ENCODE measurements around the gene SLC35F3.

Gene SLC35F3

GRCh38 chr1:234330843-234331215, 426.4 kb downstream of the SLC35F3 start:
- no peak for DNase-seq

DNA sequence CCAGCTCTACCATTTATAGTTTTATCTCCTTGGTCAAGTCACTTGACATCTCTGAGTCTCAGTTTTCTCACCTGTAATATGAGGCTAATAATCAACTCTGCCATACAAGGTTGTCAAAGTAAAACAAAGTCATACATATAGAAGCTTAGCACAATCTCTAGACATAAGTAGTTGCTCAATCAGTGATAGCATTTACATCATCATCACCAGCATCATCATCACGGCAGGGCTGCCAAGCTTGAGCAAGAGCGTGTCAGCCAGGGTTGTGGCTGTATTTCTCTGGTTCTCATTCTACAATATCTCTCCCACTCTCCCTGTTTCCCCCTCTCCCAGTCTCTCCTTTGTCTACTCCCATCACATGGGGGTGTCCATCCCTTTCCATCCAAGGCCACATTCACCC, 427.0 kb downstream of the SLC35F3 start:
- DNase-seq, result peak in 1 of 2 donors; percentile 30

DNA sequence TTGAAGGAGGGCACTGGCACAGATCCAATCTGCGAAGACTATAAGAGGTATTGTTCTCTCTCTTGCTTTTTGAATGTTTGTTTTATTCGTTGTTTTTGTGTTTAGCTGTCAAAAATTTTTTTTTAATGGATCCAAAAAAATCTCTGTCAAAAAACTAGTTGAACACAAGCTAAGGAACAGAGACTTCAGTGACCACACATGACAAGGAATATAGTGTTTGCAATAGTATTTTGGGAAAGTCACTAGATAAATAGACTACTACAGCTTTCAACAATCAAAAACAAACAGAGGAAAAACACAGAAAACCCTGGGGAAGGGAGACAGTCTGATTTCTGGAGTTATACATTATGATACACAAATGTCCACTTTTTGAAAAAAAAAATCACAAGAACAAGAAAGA, 431.9 kb downstream of the SLC35F3 start:
- no peak for DNase-seq

- DNase-seq, result no peak
Observed at GRCh38 chr1:234337233-234337632, 432.8 kb downstream of the SLC35F3 start.

GRCh38 chr1:234340528-234340927, 436.1 kb downstream of the SLC35F3 start:
- no peak for DNase-seq

DNA sequence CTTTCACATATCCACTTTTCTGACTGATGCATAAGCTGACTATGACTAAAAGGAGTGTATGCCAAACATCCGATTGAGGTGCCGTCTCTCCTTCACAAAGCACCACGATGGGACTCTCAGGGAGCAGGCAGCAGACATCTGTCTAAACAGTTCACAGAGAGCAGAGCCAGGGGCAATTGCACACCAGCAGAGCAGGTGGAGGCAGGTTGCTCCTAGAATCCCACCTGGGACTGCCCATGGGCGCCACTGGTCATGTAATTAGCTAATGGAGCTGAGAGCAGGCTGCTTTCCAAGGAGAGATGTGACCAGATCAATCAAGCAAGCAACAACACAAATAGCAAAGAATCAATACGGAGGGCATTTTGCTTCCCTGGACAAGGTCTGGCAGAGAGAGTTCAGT, 438.3 kb downstream of the SLC35F3 start:
- no peak for DNase-seq

GRCh38 chr1:234345237-234345636, 440.8 kb downstream of the SLC35F3 start:
- no peak for DNase-seq

DNA sequence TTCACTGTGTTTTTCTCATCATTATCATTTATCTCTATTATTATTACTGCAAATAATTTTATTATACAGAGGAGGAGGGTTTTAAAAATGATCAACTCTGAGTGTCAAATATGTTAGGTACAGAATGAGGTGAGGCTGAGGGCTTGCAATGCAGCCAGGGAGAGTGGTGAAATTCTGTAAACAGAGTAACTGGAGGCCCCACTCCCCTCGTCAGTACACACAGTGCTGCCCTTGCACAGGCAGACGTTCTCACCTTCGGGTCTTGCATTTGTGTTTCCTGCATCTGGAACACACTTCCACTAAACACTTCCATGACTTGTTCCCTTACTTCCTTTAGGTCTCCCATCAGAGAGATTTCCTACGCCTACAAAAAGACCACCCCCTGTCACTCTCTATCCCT, 444.5 kb downstream of the SLC35F3 start:
- DNase-seq, result no peak

GRCh38 chr1:234355782-234356510, 451.5 kb downstream of the SLC35F3 start:
- DNase-seq, result no peak

GRCh38 chr1:234356615-234357269, 452.3 kb downstream of the SLC35F3 start:
- DNase-seq, result peak; percentile 52 to 64

- DNase-seq, result no peak
Observed at GRCh38 chr1:234357831-234358230, 453.4 kb downstream of the SLC35F3 start.

DNA sequence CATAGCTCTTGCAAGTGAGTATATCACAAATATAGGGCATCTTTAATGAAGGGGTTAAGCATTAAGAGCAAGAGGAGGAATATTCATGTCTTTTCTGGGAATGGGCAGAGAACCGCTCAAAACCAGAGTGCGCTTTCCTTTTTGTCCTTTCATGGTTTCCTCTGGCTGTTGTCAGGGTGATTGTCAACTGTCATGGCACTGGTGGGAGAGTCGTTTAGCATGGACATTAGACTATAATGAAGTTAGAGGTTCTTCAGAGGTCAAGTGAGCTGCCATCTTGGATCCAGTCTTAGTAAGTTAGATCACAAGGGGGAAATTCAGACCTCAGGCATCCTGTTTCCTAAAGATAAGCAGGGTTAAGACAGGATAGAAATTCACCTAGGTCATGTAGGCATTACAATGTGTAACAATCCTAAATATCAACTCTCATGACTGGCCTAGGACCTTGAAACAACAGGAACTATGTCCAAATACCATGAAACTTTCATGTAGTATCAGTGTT, 456.7 kb downstream of the SLC35F3 start:
- DNase-seq, result no peak

- no peak for DNase-seq
Observed at GRCh38 chr1:234362558-234362957, 458.1 kb downstream of the SLC35F3 start.

DNA sequence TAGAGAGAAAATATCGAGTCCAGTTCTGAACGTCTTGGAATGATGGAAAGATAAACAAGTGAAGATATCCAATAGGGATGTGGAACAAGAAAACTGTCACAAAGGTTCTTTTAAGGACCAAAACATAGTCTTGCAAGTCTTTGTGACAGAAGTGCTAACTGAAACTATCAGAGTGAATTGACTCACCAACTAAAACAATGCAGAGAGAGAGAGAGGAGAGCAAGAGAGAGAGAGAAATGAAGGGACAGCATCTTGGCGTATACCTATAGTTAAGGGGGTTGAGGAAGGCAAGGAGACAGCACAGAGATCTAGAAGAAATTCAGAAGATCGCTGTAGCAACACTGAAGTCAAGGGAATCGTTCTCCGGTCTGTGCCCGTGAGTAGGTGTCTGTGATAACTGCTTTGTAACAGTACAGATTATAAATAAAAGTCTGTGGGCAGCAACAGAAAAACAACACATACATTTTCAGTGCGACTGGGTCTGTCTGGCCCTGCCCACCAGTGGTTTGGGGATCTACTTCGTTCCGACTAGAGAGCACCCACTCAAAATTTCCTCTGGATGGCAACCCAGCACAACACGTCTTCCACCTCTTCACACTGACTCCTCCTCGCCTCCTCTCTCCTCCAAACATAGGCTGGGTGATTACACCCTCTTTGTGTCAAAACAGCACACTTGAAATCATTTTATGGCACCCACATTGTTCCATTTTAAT, 464.0 kb downstream of the SLC35F3 start:
- DNase-seq, result peak in 1 of 2 donors; percentile 46

DNA sequence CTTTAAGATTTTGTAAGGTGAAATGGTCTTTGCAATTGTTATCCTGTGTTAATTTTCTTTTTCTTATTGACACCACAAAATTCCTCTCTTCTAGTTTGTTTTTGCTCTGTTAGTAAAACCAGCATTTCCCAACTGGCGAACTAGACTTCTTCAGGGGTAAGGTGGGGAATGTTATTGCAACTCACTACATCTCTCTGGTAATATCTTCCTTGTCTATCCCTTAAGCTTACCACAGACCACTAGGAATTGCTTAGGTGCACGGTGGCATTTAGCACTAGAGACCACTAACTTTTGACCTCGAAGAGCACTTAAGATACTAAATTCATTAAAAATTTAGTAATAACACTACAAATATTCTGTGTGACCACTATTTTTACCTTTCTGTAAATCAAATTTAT, 464.6 kb downstream of the SLC35F3 start:
- DNase-seq, result no peak

DNA sequence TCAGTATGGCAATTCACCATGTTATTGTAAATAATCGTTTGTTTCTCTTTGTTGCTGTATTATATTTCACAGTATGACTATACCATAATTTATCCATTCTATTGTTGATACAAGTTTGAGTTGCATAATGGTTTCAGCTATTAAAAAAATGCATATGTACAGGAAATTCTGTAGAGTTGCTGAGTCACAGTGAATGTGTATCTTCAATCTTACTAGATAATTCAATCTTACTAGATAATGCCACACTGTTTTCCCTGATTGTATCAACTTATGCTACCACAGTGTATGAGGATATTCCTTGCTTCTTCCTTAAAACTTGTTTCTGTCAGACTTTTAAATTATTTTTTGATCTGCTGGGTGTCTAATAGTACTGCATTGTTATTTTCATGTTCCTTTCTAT, 465.3 kb downstream of the SLC35F3 start:
- DNase-seq, result no peak

- no peak for DNase-seq
Observed at GRCh38 chr1:234371414-234371813, 466.9 kb downstream of the SLC35F3 start.

DNA sequence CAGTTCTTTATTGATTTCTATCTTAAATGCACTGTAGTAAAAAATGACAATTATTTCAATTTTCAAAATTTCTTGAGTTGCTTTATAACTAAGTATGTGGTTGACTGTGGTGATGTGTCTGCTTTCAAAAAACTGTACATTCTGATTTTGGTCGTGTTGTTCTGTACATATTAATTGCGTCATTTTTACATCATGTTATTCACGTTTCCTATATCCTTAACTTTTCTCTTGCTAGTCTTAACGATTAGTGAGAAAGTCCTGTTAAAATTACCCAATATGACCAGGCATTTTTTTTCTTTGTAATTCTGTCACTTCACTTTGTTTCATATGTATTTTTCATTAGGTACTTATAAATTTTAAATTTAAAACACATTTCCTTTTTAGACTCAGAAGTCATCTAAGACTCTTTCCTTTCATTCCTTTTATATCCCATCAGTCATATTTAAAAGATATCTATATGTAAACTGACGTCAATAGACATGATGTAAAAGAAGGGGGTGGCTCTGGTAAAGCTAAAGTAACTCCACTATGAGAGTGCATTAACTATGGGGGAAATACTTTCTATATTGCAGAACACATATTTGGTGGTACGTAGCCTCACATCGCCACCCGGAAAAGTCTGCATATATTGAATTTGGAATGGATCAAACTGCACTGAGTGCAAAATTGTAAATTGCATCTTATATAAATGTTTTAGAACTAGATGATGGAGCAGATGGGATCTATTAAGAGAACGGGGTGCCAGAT, 467.7 kb downstream of the SLC35F3 start:
- no peak for DNase-seq

- peak; percentile 90 to 94 for DNase-seq
Observed at GRCh38 chr1:234373064-234373958, 468.8 kb downstream of the SLC35F3 start, which contains the start of gene COA6. Gene COA6, plus strand, starts transcription at chr1:234373456. Its CDS starts 11 bp downstream, at chr1:234373467.

DNA sequence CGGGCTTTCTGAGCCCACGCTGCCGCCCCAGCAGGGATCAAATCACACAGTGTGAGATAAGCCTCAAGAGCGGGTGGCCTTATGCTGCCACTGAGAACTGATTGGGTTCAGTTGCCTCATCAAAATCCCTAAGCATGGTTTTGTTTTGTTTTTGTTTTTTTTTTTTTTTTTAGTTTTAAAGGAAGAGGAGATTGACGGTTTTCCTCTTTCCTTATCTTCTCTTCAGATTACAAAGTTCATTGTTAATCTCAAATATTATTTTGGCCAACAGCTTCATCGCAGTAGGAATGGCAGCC, 469.4 kb downstream of the SLC35F3 start:
- no peak for DNase-seq

Data from CD4-positive, alpha-beta T cell treated with Interferon alpha-2 for 1 hour (primary cell).